ENCODE results near the gene OAS1.
A peak's percentile ranks its signal among the peaks of the same experiment; 100 is the strongest.

OAS1 gene

DNA sequence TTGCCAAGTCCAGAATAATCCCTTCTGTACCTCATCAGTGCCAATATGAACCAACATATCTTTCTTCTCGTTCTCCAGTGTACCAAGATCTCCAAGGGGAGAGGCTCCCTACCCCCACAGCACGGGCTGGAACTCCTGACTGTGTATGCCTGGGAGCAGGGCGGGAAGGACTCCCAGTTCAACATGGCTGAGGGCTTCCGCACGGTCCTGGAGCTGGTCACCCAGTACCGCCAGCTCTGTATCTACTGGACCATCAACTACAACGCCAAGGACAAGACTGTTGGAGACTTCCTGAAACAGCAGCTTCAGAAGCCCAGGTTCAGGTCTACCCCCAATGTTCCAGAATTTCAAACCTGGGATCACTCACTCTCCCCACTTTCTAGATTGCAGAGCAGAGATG, 61.1 kb downstream of the OAS1 start:
- DNase-seq: peak; percentile 44
